A549 treated with CORT108297 at 1 μM for 4 hours (cell line): Measurements from ENCODE around the gene OR10W1. TPM values are rescaled to one million over a fixed set of nuclear protein-coding genes. Genes with fewer than 3 reads are reported as not detected.

Source experiments
- total RNA-seq: library from RNA; stranded (reverse); fragments of 200-300 nt; extraction: Qiagen RNA extraction; gene quantifications from 5 replicates; pipeline ENCODE4 v1.2.3, GENCODE V29; 2022

Gene OR10W1, protein sequence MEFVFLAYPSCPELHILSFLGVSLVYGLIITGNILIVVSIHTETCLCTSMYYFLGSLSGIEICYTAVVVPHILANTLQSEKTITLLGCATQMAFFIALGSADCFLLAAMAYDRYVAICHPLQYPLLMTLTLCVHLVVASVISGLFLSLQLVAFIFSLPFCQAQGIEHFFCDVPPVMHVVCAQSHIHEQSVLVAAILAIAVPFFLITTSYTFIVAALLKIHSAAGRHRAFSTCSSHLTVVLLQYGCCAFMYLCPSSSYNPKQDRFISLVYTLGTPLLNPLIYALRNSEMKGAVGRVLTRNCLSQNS
- not detected in 5 replicates for total RNA-seq

DNA sequence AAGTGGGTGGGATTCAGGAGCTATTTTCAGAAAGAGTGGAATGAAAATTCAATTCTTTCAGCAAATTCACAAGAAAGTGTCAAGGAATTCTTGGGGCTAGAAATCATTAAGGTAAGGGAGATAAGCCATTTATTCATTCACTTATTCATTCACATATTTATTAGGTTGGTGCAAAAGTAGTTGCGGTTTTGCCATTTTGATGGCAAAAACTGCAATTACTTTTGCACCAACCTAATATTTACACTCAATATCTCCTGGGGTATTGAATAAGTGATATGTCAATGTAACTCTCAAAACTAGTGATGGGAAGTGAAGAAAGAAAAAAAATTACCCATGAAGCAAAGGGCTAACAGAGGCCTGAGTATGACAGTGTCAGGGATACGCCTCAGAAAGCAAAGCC lies at the start of gene OR10W1:
Gene OR10W1, minus strand, starts transcription at position 119 of the 400 bp plus-strand sequence. CDS start 402 bp downstream, outside the sequence.

Other genes with a start within 250 kb of the OR10W1 start
- not detected in 5 replicates for gene OR9Q1, start 244.4 kb downstream of the OR10W1 start, total RNA-seq
- not detected in 5 replicates for gene OR6Q1, start 237.3 kb downstream of the OR10W1 start, total RNA-seq
- not detected in 5 replicates for gene OR9I1, start 142.7 kb downstream of the OR10W1 start, total RNA-seq
- not detected in 5 replicates for gene OR9Q2, start 79.2 kb downstream of the OR10W1 start, total RNA-seq
- gene OR1S2, start 64.1 kb downstream of the OR10W1 start, total RNA-seq, result not detected in 5 replicates
- gene OR1S1, start 55.5 kb downstream of the OR10W1 start, total RNA-seq, result not detected in 5 replicates
- gene OR10Q1, start 39.3 kb downstream of the OR10W1 start, total RNA-seq, result not detected in 5 replicates
- not detected in 5 replicates for gene OR5B17, start 90.8 kb upstream of the OR10W1 start, total RNA-seq
- not detected in 5 replicates for gene OR5B3, start 138.6 kb upstream of the OR10W1 start, total RNA-seq
- gene OR5B2, start 159.9 kb upstream of the OR10W1 start, total RNA-seq, result not detected in 5 replicates
- not detected in 5 replicates for gene OR5B12, start 174.0 kb upstream of the OR10W1 start, total RNA-seq
- not detected in 5 replicates for gene OR5B21, start 239.8 kb upstream of the OR10W1 start, total RNA-seq